Tibial nerve (tissue), 4 donors: Measurements from ENCODE around the gene GNB1L.

ENCODE experiments used
- EP300 ChIP-seq, 2 donors: sonication (generic); formaldehyde crosslinking; IDR thresholded peaks; one replicate each; pipeline ENCODE4 v1.6.1; 2017; ENCODE audit warnings: antibody characterized with exemption in 2 of 2, mild to moderate bottlenecking in 1 of 2
- TF ChIP-seq, protein P1 (sequence below), 5 experiments: fragments of 200-600 bp in 3 of 5; fragments of 450-650 bp in 2 of 5; sonication (generic) in 3 of 5; IDR thresholded peaks; one replicate each; pipeline ENCODE4 v1.5.1; 2016 to 2019; ENCODE audit warnings: antibody characterized with exemption in 5 of 5, mild to moderate bottlenecking in 3 of 5, moderate library complexity in 2 of 5

DNA sequence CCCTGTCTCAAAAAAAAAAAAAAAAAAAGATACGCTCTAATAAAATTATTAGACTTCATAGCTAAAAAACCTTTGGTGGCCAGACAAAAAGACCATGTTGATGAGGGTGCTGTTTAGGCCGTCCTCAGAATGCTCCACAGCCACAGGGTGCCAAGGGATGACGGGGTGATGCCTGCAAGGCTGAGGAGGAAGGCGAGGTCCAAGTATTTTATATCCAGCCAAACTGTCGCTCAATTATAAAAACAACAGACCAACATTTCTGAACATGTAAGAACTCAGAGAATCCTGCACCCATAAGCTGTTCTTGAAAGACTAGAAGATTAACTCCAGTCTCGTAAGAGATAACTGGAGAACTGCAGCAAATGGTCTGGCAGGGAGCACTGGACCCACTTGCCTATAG is 64.8 kb downstream of the GNB1L start:
- TF ChIP-seq, protein P1, sequence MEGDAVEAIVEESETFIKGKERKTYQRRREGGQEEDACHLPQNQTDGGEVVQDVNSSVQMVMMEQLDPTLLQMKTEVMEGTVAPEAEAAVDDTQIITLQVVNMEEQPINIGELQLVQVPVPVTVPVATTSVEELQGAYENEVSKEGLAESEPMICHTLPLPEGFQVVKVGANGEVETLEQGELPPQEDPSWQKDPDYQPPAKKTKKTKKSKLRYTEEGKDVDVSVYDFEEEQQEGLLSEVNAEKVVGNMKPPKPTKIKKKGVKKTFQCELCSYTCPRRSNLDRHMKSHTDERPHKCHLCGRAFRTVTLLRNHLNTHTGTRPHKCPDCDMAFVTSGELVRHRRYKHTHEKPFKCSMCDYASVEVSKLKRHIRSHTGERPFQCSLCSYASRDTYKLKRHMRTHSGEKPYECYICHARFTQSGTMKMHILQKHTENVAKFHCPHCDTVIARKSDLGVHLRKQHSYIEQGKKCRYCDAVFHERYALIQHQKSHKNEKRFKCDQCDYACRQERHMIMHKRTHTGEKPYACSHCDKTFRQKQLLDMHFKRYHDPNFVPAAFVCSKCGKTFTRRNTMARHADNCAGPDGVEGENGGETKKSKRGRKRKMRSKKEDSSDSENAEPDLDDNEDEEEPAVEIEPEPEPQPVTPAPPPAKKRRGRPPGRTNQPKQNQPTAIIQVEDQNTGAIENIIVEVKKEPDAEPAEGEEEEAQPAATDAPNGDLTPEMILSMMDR (IDR thresholded peaks at IDR 0.05) = no peak
- TF ChIP-seq EP300 (IDR thresholded peaks at IDR 0.05) = no peak
